Measurements from ENCODE around the gene AK5. TPM values are rescaled to one million over a fixed set of nuclear protein-coding genes. Genes with fewer than 3 reads are reported as not detected.

AK5 gene
- total RNA-seq, 1 donor from 2014 or later, result not detected

- Mint-ChIP-seq H3K27me3 (ENCODE audit: low read depth) (peaks cover 3% of the 10 kb centered on the region), H3K36me3 (no peaks in the 10 kb centered on the region), H3K4me1 (peaks cover 9% of the 10 kb centered on the region), H3K9me3 (no peaks in the 10 kb centered on the region), H3K4me3 (no peak overlapping the region), H3K27ac (no peak overlapping the region)
- no peak for DNase-seq (ENCODE audit: low spot score in 2 of 2, unreplicated experiment in 2 of 2)
- no peak for TF ChIP-seq CTCF (IDR thresholded peaks at IDR 0.05; ENCODE audit: unreplicated experiment)
These were observed 103.7 kb downstream of the AK5 start for GRCh38 chr1:77385551-77385950.

GRCh38 chr1:77386276-77386675 lies 104.5 kb downstream of the AK5 start:
- H3K9me3 Mint-ChIP-seq, result no peaks in the 10 kb centered on the region
- peaks cover 11% of the 10 kb centered on the region for H3K4me1 Mint-ChIP-seq
- no peak overlapping the region for H3K4me3 Mint-ChIP-seq
- no peak for DNase-seq (ENCODE audit: low spot score in 2 of 2, unreplicated experiment in 2 of 2)
- no peak for TF ChIP-seq CTCF (IDR thresholded peaks at IDR 0.05; ENCODE audit: unreplicated experiment)
- peaks cover 2% of the 10 kb centered on the region for H3K27me3 Mint-ChIP-seq (ENCODE audit: low read depth)
- H3K36me3 Mint-ChIP-seq, result no peaks in the 10 kb centered on the region
- H3K27ac Mint-ChIP-seq, result no peak overlapping the region

- peaks cover 2% of the 10 kb centered on the region for H3K27me3 Mint-ChIP-seq (ENCODE audit: low read depth)
- H3K4me3 Mint-ChIP-seq, result no peak overlapping the region
- H3K36me3 Mint-ChIP-seq, result no peaks in the 10 kb centered on the region
- no peak for TF ChIP-seq CTCF (IDR thresholded peaks at IDR 0.05; ENCODE audit: unreplicated experiment)
- DNase-seq (ENCODE audit: low spot score in 2 of 2, unreplicated experiment in 2 of 2), result no peak
- H3K9me3 Mint-ChIP-seq, result no peaks in the 10 kb centered on the region
- H3K27ac Mint-ChIP-seq, result no peak overlapping the region
- peaks cover 11% of the 10 kb centered on the region for H3K4me1 Mint-ChIP-seq
These were observed 105.7 kb downstream of the AK5 start for GRCh38 chr1:77387553-77387952.

- Mint-ChIP-seq H3K27me3 (ENCODE audit: low read depth) (peaks cover 2% of the 10 kb centered on the region), H3K36me3 (no peaks in the 10 kb centered on the region), H3K27ac (no peak overlapping the region), H3K9me3 (no peaks in the 10 kb centered on the region), H3K4me3 (no peak overlapping the region), H3K4me1 (peaks cover 11% of the 10 kb centered on the region)
- no peak for TF ChIP-seq CTCF (IDR thresholded peaks at IDR 0.05; ENCODE audit: unreplicated experiment)
- no peak for DNase-seq (ENCODE audit: low spot score in 2 of 2, unreplicated experiment in 2 of 2)
These were observed 106.8 kb downstream of the AK5 start for GRCh38 chr1:77388661-77389060.

- Mint-ChIP-seq H3K27ac (no peak overlapping the region), H3K36me3 (no peaks in the 10 kb centered on the region), H3K4me3 (no peak overlapping the region), H3K4me1 (peaks cover 2% of the 10 kb centered on the region), H3K9me3 (no peaks in the 10 kb centered on the region), H3K27me3 (ENCODE audit: low read depth) (peaks cover 5% of the 10 kb centered on the region)
- TF ChIP-seq CTCF (IDR thresholded peaks at IDR 0.05; ENCODE audit: unreplicated experiment), result no peak
- no peak for DNase-seq (ENCODE audit: low spot score in 2 of 2, unreplicated experiment in 2 of 2)
These were observed 110.7 kb downstream of the AK5 start for GRCh38 chr1:77392486-77392885.

- Mint-ChIP-seq H3K27me3 (ENCODE audit: low read depth) (peaks cover 4% of the 10 kb centered on the region), H3K4me3 (no peak overlapping the region), H3K27ac (no peak overlapping the region), H3K36me3 (no peaks in the 10 kb centered on the region), H3K9me3 (no peaks in the 10 kb centered on the region), H3K4me1 (peaks cover 2% of the 10 kb centered on the region)
- DNase-seq (ENCODE audit: low spot score in 2 of 2, unreplicated experiment in 2 of 2), result no peak
- TF ChIP-seq CTCF (IDR thresholded peaks at IDR 0.05; ENCODE audit: unreplicated experiment), result no peak
These were observed 112.3 kb downstream of the AK5 start for GRCh38 chr1:77394166-77394565.
